T-helper 9 cell (primary cell): ENCODE data around the gene NFS1.
"Not testable (repeated sequence)": the region's sequence is repeated elsewhere in the genome, so short reads cannot be mapped to it uniquely, and the experiment has no call there.

Experiments
- DNase-seq: peaks from one replicate; pipeline ENCODE4 v3.0.0-alpha.2; 2020

NFS1 gene

GRCh38 chr20:35729283-35729807, 30.2 kb upstream of the NFS1 start:
- no peak for DNase-seq

GRCh38 chr20:35726842-35727711, 27.9 kb upstream of the NFS1 start:
- no peak for DNase-seq

GRCh38 chr20:35724321-35725230, 25.4 kb upstream of the NFS1 start:
- no peak for DNase-seq

- DNase-seq: not testable (repeated sequence)
Observed at GRCh38 chr20:35723652-35724320, 24.6 kb upstream of the NFS1 start.

- DNase-seq: not testable (repeated sequence)
Observed at GRCh38 chr20:35723275-35723639, 24.1 kb upstream of the NFS1 start.

- DNase-seq: no peak
Observed at GRCh38 chr20:35721621-35722020, 22.5 kb upstream of the NFS1 start.

- DNase-seq: no peak
Observed at GRCh38 chr20:35721219-35721618, 22.1 kb upstream of the NFS1 start.

GRCh38 chr20:35720165-35721123, 21.3 kb upstream of the NFS1 start:
- no peak for DNase-seq

- no peak for DNase-seq
Observed at GRCh38 chr20:35719717-35720116, 20.6 kb upstream of the NFS1 start.

- DNase-seq: no peak
Observed at GRCh38 chr20:35718972-35719635, 20.0 kb upstream of the NFS1 start.

GRCh38 chr20:35718321-35718720, 19.2 kb upstream of the NFS1 start:
- DNase-seq: not testable (repeated sequence)

- DNase-seq: no peak
Observed at GRCh38 chr20:35716330-35716729, 17.2 kb upstream of the NFS1 start.

- DNase-seq: no peak
Observed at GRCh38 chr20:35715652-35716051, 16.5 kb upstream of the NFS1 start.

GRCh38 chr20:35714127-35714526, 15.0 kb upstream of the NFS1 start:
- DNase-seq: no peak

- not testable (repeated sequence) for DNase-seq
Observed at GRCh38 chr20:35713120-35713519, 14.0 kb upstream of the NFS1 start.

- DNase-seq: no peak
Observed at GRCh38 chr20:35711588-35712209, 12.5 kb upstream of the NFS1 start.

- no peak for DNase-seq
Observed at GRCh38 chr20:35710884-35711587, 11.9 kb upstream of the NFS1 start.

GRCh38 chr20:35710039-35710438, 10.9 kb upstream of the NFS1 start:
- DNase-seq: no peak

- DNase-seq: no peak
Observed at GRCh38 chr20:35709259-35709658, 10.1 kb upstream of the NFS1 start.

- no peak for DNase-seq
Observed at GRCh38 chr20:35708502-35708901, 9.3 kb upstream of the NFS1 start.
